Pancreas (tissue), 10 donors: ENCODE data around the gene PJA1. TPM values are rescaled to one million over a fixed set of nuclear protein-coding genes. Genes with fewer than 3 reads are reported as not detected.

Experiments
- ATAC-seq, 4 donors: fragments of 200-7000 bp; cut with Tn5 transposase; one replicate each; pipeline versions ENCODE4 v1.8.0 to v1.9.1; 2020; ENCODE audit warnings: mild to moderate bottlenecking in 4 of 4, moderate library complexity in 4 of 4
- DNase-seq, 6 donors: peaks; one replicate each; pipeline ENCODE4 v3.0.0-alpha.2; 2020
- FAIRE-seq: peaks from 2 replicates; lab custom pipeline; 2012; peaks lifted over from hg19 to GRCh38; lab: Jason Lieb, UNC
- H3K27ac ChIP-seq, 4 donors: fragments of 200-600 bp; sonication (generic); 1 replicate in 3 of 4; 2 replicates in 1 of 4; pipeline versions ENCODE4 v1.5.0 to v1.8.0; 2020
- H3K27me3 ChIP-seq, 4 donors: fragments of 200-600 bp; one replicate each; pipeline ENCODE4 v1.8.0; 2021
- H3K36me3 ChIP-seq, 3 donors: fragments of 200-600 bp; sonication (generic) in 1 of 3; one replicate each; pipeline versions ENCODE4 v1.5.0 to v1.8.0; 2020 to 2021
- H3K4me1 ChIP-seq, 3 donors: fragments of 200-600 bp; one replicate each; pipeline ENCODE4 v1.8.0; 2021
- H3K4me3 ChIP-seq, 4 donors: fragments of 200-600 bp; sonication (generic) in 2 of 4; one replicate each; pipeline versions ENCODE4 v1.5.0 to v1.8.0; 2020 to 2021
- H3K9me3 ChIP-seq, 4 donors: fragments of 200-600 bp; one replicate each; pipeline ENCODE4 v1.8.0; 2021
- WGBS, 2 donors: extraction: QIAGEN DNeasy Blood & Tissue Kit; methylation state at CpG; one replicate each; pipeline ENCODE4 v1.1.7; 2013; 5-methylcytosine and 5-hydroxymethylcytosine counted together
- intact Hi-C, 3 donors: fragments of 100-400 bp; cut with DNase I; formaldehyde crosslinking; loops; one replicate each; pipeline versions ENCODE4 v1.11.1 to v1.14.2; 2022
- polyA plus RNA-seq, 2 donors: library from polyadenylated mRNA; stranded (reverse); fragments of 200-250 nt; gene quantifications; one replicate each; pipeline ENCODE4 v1.2.3, GENCODE V29; 2013
- total RNA-seq, 6 donors: library from RNA; stranded (reverse); fragmentation: NEBNext Ultra II Directional in 4 of 6; extraction: Animal tissue kit (Norgen Biotek cat#: 25700) in 4 of 6; gene quantifications; one replicate each; pipeline versions ENCODE4 v1.2.1 to v1.2.4, GENCODE V29; 2021 to 2023
- TF ChIP-seq, protein P1 (sequence below), 4 donors: fragments of 200-600 bp; sonication (generic) in 3 of 4; IDR thresholded peaks; one replicate each; pipeline versions ENCODE4 v1.5.0 to v1.8.0; 2021; ENCODE audit warnings: antibody characterized with exemption in 4 of 4
- donor health status: healthy with polysubstance abuse.
- donor health status: DM: no; HTN: no; CAD: no; lungs with moderate emphysema.
- donor health status: DM: no; HTN: no; CAD: no.
- donor health status: control.
- donor health status: control.
- donor health status: Bipolar disorder and iron deficiency.
- donor health status: DM: yes; HTN: yes; CAD: no.
- donor health status: DM: no; HTN: no; CAD: no.
- donor health status: DM: no; HTN: no; CAD: no.
- donor health status: DM: yes; HTN: yes; CAD: no.

PJA1 gene
- total and polyA plus RNA-seq, 8 donors: 5.4 to 20.0 (median 8.8) TPM

DNA sequence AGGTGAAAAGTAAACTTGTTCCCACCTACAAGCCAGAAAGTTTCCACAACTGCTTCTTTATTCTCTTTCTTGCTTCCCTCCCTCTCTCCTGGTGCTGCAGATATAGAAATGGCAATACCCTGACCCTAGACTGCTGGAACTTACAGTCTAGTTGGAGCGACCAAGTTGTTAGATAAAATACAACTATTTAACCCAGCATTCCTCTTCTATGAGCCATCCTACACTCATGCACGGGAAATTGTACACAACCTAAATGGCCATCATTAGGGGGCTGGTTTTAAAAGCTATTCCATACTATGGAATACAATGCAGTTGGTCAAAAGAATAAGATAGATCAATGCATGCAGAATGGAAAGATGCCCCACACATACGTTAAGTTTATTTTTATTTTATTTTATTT lies 41.1 kb downstream of the PJA1 start:
- Histone ChIP-seq H3K9me3 (no peaks in the 10 kb centered on the region), H3K27me3 (no peaks in the 10 kb centered on the region), H3K4me1 (no peaks in the 10 kb centered on the region), H3K4me3 (no peak overlapping the region), H3K36me3 (no peaks in the 10 kb centered on the region), H3K27ac (no peak overlapping the region)
- TF ChIP-seq, protein P1, sequence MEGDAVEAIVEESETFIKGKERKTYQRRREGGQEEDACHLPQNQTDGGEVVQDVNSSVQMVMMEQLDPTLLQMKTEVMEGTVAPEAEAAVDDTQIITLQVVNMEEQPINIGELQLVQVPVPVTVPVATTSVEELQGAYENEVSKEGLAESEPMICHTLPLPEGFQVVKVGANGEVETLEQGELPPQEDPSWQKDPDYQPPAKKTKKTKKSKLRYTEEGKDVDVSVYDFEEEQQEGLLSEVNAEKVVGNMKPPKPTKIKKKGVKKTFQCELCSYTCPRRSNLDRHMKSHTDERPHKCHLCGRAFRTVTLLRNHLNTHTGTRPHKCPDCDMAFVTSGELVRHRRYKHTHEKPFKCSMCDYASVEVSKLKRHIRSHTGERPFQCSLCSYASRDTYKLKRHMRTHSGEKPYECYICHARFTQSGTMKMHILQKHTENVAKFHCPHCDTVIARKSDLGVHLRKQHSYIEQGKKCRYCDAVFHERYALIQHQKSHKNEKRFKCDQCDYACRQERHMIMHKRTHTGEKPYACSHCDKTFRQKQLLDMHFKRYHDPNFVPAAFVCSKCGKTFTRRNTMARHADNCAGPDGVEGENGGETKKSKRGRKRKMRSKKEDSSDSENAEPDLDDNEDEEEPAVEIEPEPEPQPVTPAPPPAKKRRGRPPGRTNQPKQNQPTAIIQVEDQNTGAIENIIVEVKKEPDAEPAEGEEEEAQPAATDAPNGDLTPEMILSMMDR (IDR thresholded peaks at IDR 0.05): no peak
- WGBS, 2 donors: 86 to 95% methylated on average over 3 of the region's 3 CpGs
- intact Hi-C loops: no loop called here
- FAIRE-seq: no peak
- DNase-seq: no peak
- no peak for ATAC-seq

DNA sequence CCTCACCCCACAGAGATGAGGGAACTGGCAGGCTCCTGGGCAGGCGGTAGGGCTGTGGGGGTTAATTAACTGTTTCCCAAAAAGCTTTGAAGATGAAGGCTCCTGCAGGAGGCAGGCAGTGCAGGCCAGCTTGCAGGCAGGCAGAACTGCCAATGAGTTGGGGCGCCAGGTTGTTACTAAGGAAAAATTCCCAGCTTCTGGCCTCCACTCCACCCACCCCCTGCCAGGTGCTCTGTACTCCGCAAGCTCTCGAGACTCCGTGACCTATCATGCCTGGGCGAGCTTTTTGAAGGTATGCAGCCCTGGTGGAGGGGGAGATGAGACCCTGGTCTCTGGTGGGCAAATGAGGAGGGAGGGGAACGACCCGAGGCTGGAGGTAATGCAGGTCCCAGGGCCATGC lies 41.8 kb downstream of the PJA1 start:
- intact Hi-C loops: no loop called here
- FAIRE-seq (no peak), ATAC-seq (peak; percentile 37 to 78 (median 60)), DNase-seq (peak in 2 of 6 donors; percentile 26 to 44)
- Histone ChIP-seq H3K27ac (no peak overlapping the region), H3K4me1 (no peaks in the 10 kb centered on the region), H3K36me3 (no peaks in the 10 kb centered on the region), H3K9me3 (no peaks in the 10 kb centered on the region), H3K4me3 (no peak overlapping the region), H3K27me3 (no peaks in the 10 kb centered on the region)
- TF ChIP-seq, protein P1 (IDR thresholded peaks at IDR 0.05): no peak
- 47 to 50% methylated on average over 8 of the region's 8 CpGs for WGBS, 2 donors

DNA sequence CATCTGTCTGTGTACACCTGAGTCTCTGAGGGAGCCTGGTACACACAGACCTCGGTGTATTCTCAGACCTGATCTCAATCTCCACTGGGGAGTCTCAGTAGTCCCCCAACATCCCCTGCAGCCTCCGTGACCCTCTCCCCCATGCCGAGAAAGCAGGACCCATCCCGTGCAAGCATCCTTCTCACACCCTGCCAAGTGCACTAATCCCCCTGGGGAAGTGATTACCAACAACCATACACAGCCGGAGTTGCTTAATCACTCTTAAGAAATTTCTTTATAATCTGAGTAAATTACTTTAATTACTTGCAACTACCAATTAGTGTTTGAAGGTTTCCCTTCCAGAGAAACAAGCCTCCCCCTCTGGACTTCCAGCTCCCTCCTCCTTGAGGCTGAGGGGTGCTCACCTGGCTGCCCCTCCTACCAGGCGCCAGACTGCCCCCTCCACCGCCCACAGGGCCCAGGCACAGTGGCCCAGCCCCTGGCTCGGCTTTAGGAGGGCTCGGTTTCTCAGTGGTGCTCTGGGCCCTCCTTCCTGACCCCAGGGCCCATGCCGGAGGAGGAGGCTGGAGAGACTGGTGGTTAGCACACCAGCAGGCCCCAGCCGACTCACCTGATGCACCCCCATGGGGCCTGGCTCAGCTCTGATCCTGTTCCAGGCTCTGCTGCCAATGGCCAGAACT lies 43.8 kb downstream of the PJA1 start:
- no peaks in the 10 kb centered on the region for H3K36me3 ChIP-seq
- no peak overlapping the region for H3K4me3 ChIP-seq
- TF ChIP-seq, protein P1 (IDR thresholded peaks at IDR 0.05): no peak
- peak in 1 of 6 donors; percentile 40 for DNase-seq
- no peak for ATAC-seq
- no peaks in the 10 kb centered on the region for H3K9me3 ChIP-seq
- no peaks in the 10 kb centered on the region for H3K4me1 ChIP-seq
- no peak overlapping the region for H3K27ac ChIP-seq
- 81 to 84% methylated on average over 11 of the region's 11 CpGs for WGBS, 2 donors
- intact Hi-C loops: no loop called here
- H3K27me3 ChIP-seq: no peaks in the 10 kb centered on the region
- FAIRE-seq: no peak

DNA sequence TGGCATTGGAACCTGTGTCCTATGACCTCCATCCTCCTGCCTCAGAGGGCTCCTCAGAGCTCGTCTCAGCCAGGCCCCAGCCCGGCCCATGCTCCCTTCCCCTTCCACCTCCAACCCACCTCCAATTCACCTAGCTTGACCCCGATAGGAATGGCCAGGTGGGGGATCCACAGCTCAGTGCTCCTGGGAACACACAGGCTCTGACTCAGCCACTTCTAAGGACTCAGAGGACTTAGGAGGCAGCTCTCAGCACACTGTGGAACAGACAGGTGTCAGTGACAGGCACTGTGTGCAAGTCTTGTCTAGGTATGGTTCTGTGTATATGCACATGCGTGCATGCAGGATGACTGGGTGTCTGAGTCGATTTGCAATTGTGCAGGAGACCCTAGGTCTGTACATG lies 44.8 kb downstream of the PJA1 start:
- no peaks in the 10 kb centered on the region for H3K36me3 ChIP-seq
- ATAC-seq: no peak
- no peak overlapping the region for H3K4me3 ChIP-seq
- no peak overlapping the region for H3K27ac ChIP-seq
- 80 to 91% methylated on average over 5 of the region's 5 CpGs for WGBS, 2 donors
- FAIRE-seq: no peak
- H3K4me1 ChIP-seq: no peaks in the 10 kb centered on the region
- intact Hi-C loops: no loop called here
- TF ChIP-seq, protein P1 (IDR thresholded peaks at IDR 0.05): no peak
- DNase-seq: peak in 1 of 6 donors; percentile 23
- H3K27me3 ChIP-seq: no peaks in the 10 kb centered on the region
- no peaks in the 10 kb centered on the region for H3K9me3 ChIP-seq

DNA sequence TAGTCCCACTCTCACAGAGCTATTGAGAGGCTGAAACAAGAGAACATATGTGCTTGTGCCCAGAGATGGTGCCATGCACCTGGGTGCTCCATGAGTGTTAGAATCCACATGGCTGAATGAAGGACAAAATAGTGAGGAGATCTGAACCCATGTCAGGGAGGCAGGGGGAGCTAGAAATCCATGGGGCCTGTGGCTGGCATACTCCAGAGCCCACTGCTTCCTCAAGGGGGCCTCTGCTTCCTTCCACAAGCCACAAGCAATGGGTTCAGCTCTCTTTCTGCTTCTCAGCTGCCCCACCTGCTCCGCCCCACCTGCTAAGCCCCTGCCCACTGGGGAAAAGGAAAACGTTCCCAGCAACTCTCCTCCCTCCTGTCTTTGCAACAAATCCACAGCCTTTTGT lies 46.1 kb downstream of the PJA1 start:
- intact Hi-C loops: no loop called here
- Histone ChIP-seq H3K4me1 (no peaks in the 10 kb centered on the region), H3K4me3 (no peak overlapping the region), H3K27me3 (no peaks in the 10 kb centered on the region), H3K27ac (no peak overlapping the region), H3K9me3 (no peaks in the 10 kb centered on the region), H3K36me3 (no peaks in the 10 kb centered on the region)
- TF ChIP-seq, protein P1 (IDR thresholded peaks at IDR 0.05): no peak
- DNase-seq (peak in 1 of 6 donors; percentile 10), ATAC-seq (no peak), FAIRE-seq (no peak)
- 60 to 73% methylated on average over 2 of the region's 2 CpGs for WGBS, 2 donors
